ENCODE data around the gene AQP5.

GRCh38 chr12:49972129-49972528 lies 10.5 kb downstream of the AQP5 start:
- TF ChIP-seq EZH2 (IDR thresholded peaks at IDR 0.05; ENCODE audit: insufficient read depth, poor library complexity, severe bottlenecking) (no peak), EZH2phosphoT487 (IDR thresholded peaks at IDR 0.05; ENCODE audit: insufficient read depth, low read depth) (no peak)

Data from GM23248 (cell line).